ENCODE results near the gene EPOP.

DNA sequence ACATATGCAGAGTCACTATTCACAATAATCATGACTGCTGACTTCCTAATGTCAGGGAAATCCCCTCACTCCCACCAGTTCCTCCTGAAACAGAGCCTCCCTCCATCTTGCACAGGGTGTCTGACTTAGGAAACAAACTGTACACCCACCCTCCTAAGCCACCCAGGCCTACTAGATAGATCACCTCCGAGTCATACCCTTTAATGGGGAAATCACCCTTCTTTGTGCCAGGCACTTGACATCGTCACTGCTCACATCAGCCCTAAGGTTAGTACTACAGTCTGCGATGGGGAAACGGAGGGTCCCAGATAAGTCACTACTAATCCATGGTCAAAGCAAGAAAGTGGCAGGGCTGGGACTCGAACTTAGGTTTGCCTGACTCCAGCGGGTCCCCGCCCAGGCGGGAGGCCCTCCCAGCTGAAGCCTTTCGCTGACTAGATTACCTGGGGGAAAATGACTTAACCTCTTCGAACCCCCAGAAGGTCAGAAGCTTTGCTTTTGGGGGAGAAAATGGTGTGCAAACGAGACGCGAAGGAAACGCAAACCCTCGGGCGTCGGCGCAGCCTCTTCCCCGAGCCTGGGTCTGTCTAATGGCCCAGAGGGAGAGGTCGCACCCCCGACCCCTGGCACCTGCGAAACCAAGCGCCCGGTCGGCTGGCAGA lies 26.9 kb upstream of the EPOP start:
- TF ChIP-seq, protein P1, sequence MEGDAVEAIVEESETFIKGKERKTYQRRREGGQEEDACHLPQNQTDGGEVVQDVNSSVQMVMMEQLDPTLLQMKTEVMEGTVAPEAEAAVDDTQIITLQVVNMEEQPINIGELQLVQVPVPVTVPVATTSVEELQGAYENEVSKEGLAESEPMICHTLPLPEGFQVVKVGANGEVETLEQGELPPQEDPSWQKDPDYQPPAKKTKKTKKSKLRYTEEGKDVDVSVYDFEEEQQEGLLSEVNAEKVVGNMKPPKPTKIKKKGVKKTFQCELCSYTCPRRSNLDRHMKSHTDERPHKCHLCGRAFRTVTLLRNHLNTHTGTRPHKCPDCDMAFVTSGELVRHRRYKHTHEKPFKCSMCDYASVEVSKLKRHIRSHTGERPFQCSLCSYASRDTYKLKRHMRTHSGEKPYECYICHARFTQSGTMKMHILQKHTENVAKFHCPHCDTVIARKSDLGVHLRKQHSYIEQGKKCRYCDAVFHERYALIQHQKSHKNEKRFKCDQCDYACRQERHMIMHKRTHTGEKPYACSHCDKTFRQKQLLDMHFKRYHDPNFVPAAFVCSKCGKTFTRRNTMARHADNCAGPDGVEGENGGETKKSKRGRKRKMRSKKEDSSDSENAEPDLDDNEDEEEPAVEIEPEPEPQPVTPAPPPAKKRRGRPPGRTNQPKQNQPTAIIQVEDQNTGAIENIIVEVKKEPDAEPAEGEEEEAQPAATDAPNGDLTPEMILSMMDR (IDR thresholded peaks at IDR 0.05; ENCODE audit: extremely low read depth in 1 of 2, insufficient read depth in 1 of 2, low read depth in 1 of 2, low read length in 2 of 2) = no peak
- TF ChIP-seq, protein P2, sequence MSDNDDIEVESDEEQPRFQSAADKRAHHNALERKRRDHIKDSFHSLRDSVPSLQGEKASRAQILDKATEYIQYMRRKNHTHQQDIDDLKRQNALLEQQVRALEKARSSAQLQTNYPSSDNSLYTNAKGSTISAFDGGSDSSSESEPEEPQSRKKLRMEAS (IDR thresholded peaks at IDR 0.05; ENCODE audit: insufficient read depth, insufficient read length) = no peak

Measured in endothelial cell of umbilical vein (primary cell).